Loucy (cell line): ENCODE results near the gene PDCD5.

ENCODE experiments used
- EZH2phosphoT487 ChIP-seq: fragments of 200-600 bp; IDR thresholded peaks from 2 replicates; pipeline ENCODE4 v1.6.1; 2018; ENCODE audit warnings: antibody characterized with exemption, mild to moderate bottlenecking, moderate library complexity, borderline replicate concordance
- TF ChIP-seq, protein P1 (sequence below): fragments of 200-600 bp; sonication (generic); conservative IDR thresholded peaks from 2 replicates; pipeline ENCODE4 v1.5.1; 2014; ENCODE audit warnings: mild to moderate bottlenecking, antibody characterized with exemption, low read length

DNA sequence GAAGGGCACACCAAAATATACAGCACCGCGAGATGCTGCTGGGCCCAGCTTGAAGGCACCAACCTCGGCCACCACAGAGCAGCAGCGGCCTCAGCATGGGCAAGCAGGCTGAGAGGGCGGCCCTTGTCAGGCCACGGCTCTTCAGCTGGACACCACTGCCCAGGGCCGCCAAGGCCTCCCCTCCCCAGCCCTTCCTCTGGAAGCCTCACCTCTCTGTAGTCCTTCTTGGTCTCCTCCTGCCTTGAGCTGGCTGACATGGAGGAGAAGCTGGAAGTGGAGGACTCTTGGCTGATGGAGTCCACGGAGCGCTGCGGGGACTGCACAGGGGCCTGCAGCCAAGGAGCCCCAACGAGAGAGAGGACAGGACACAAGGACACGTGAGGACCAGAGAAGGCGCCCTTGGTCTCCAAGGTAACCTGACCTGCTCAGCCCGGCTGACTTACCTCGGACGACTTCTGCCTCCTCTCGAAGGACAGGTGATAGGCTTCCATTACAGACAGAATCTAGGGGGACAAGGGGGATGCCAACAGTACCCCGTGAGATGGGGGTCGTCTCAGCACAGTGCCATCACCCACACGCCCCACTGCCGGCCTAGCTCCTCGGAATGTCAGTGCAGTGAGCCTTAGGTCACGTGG, 38.2 kb downstream of the PDCD5 start:
- TF ChIP-seq, protein P1, sequence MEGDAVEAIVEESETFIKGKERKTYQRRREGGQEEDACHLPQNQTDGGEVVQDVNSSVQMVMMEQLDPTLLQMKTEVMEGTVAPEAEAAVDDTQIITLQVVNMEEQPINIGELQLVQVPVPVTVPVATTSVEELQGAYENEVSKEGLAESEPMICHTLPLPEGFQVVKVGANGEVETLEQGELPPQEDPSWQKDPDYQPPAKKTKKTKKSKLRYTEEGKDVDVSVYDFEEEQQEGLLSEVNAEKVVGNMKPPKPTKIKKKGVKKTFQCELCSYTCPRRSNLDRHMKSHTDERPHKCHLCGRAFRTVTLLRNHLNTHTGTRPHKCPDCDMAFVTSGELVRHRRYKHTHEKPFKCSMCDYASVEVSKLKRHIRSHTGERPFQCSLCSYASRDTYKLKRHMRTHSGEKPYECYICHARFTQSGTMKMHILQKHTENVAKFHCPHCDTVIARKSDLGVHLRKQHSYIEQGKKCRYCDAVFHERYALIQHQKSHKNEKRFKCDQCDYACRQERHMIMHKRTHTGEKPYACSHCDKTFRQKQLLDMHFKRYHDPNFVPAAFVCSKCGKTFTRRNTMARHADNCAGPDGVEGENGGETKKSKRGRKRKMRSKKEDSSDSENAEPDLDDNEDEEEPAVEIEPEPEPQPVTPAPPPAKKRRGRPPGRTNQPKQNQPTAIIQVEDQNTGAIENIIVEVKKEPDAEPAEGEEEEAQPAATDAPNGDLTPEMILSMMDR = no peak
- no peak for TF ChIP-seq EZH2phosphoT487
